Measurements from ENCODE around the gene CLSTN2. TPM values are rescaled to one million over a fixed set of nuclear protein-coding genes. Genes with fewer than 3 reads are reported as not detected.

Gene CLSTN2
- total and polyA plus RNA-seq, 2 of the 8 experiments (the other 6 are each of a cell fraction or from before 2014, with no cell fraction given): 0.39 to 0.52 TPM

DNA sequence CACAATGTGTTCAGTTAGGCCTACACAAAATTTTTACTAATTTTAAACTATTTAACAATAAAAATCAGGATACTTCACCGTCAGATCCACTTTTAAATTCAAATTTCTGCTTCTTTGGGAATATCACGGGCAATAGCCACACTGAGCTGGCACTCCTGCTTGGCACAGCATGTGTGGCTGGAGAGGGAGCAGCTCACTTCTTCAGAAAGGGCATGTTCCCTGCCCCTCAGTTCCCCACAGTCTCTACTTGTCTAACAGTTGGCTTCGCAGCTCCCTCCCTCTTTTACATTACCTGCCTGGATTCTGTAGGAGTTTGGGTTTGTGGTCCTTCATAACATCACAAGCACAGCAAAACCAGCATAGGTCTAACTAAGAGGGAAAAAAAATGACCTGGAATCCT is 666.9 kb downstream of the CLSTN2 start:
- CTCF ChIA-PET (ENCODE audit: partially characterized antibody): interaction anchor here (1.6 kb wide), 1 partner anchor 12 kb away, joined by 5 read pairs; no protein-coding TSS in a partner anchor
- H2AK5ac ChIP-seq (ENCODE audit: low read depth, low read length): no peak overlapping the region
- TF ChIP-seq SIX5 (IDR thresholded peaks at IDR 0.05; ENCODE audit: low read depth, low read length) (no peak), KDM1A (IDR thresholded peaks at IDR 0.05; ENCODE audit: borderline replicate concordance, low read length) (no peak), POU5F1 (IDR thresholded peaks at IDR 0.05; ENCODE audit: low read depth, low read length) (no peak), RNF2 (IDR thresholded peaks at IDR 0.05; ENCODE audit: borderline replicate concordance, low read depth, low read length, missing control alignments, poor library complexity, severe bottlenecking) (no peak), HDAC2 (IDR thresholded peaks at IDR 0.05; ENCODE audit: borderline replicate concordance in 1 of 2, low read depth in 2 of 2, low read length in 2 of 2) (no peak), ASH2L (IDR thresholded peaks at IDR 0.05; ENCODE audit: low read length) (no peak), RAD21 (IDR thresholded peaks at IDR 0.05 in 1 of 2, conservative IDR thresholded peaks at IDR 0.05 in 1 of 2; ENCODE audit: low read depth in 2 of 2, low read length in 2 of 2) (no peak), TBP (IDR thresholded peaks at IDR 0.05; ENCODE audit: low read depth, low read length) (no peak), SIRT6 (IDR thresholded peaks at IDR 0.05; ENCODE audit: low read length) (no peak), EP300 (IDR thresholded peaks at IDR 0.05; ENCODE audit: borderline replicate concordance in 1 of 2, low read depth in 2 of 2, low read length in 2 of 2) (no peak), YY1 (IDR thresholded peaks at IDR 0.05; ENCODE audit: low read depth, low read length) (no peak)
- TF ChIP-seq, protein P1, sequence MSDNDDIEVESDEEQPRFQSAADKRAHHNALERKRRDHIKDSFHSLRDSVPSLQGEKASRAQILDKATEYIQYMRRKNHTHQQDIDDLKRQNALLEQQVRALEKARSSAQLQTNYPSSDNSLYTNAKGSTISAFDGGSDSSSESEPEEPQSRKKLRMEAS (IDR thresholded peaks at IDR 0.05): no peak
- TF ChIP-seq, protein P2, sequence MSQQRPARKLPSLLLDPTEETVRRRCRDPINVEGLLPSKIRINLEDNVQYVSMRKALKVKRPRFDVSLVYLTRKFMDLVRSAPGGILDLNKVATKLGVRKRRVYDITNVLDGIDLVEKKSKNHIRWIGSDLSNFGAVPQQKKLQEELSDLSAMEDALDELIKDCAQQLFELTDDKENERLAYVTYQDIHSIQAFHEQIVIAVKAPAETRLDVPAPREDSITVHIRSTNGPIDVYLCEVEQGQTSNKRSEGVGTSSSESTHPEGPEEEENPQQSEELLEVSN (IDR thresholded peaks at IDR 0.05): no peak

More for the DNA sequence above, 666.9 kb downstream of the CLSTN2 start:
- no peak overlapping the region for H3K4me2 ChIP-seq (ENCODE audit: insufficient read depth in 1 of 2, low read depth in 2 of 2, low read length in 2 of 2)
- H3K79me1 ChIP-seq (ENCODE audit: low read depth, low read length): no peaks in the 10 kb centered on the region
- H3K23ac ChIP-seq (ENCODE audit: insufficient read length): no peak overlapping the region
- POLR2A ChIA-PET (ENCODE audit: partially characterized antibody): no interaction called here
- H3K4me1 ChIP-seq (replicated peaks in 1 of 4; ENCODE audit: control insufficient read depth in 3 of 4, insufficient read depth in 4 of 4, low read length in 3 of 4): no peaks in the 10 kb centered on the region; a peak in 1 of 7 replicates
- no peaks in the 10 kb centered on the region for H3K79me2 ChIP-seq (ENCODE audit: control insufficient read depth in 1 of 2, insufficient read depth in 2 of 2, low read length in 2 of 2)
- H3K36me3 ChIP-seq (ENCODE audit: control insufficient read depth in 2 of 4, insufficient read depth in 4 of 4, low read length in 3 of 4): no peaks in the 10 kb centered on the region
- no peak overlapping the region for H2BK120ac ChIP-seq (replicated peaks; ENCODE audit: low read depth, low read length)
- H2BK20ac ChIP-seq (ENCODE audit: low read length): no peak overlapping the region
- H4K91ac ChIP-seq (replicated peaks; ENCODE audit: insufficient read length, low read length): no peak overlapping the region
- H3K4ac ChIP-seq (replicated peaks; ENCODE audit: insufficient read length, low read depth, low read length): no peak overlapping the region
- H3K23me2 ChIP-seq (ENCODE audit: low read depth, low read length): no peaks in the 10 kb centered on the region
- no peak overlapping the region; a peak in 1 of 7 replicates for H3K9ac ChIP-seq (replicated peaks in 1 of 4; ENCODE audit: extremely low read depth in 1 of 4, low read depth in 3 of 4, low read length in 3 of 4)
- H2BK5ac ChIP-seq (ENCODE audit: low read depth, low read length): no peak overlapping the region
- no peak for FAIRE-seq
- H4K5ac ChIP-seq (ENCODE audit: insufficient read length, low read depth, low read length): no peak overlapping the region
- H2BK12ac ChIP-seq (ENCODE audit: low read depth, low read length): no peak overlapping the region; the same call in 1 of the 2 replicates
- H2AFZ ChIP-seq (ENCODE audit: low read length): no peak overlapping the region
- no peaks in the 10 kb centered on the region for H4K20me1 ChIP-seq (replicated peaks in 1 of 2; ENCODE audit: control insufficient read depth in 1 of 2, insufficient read depth in 2 of 2, low read length in 2 of 2)
- H3K27ac ChIP-seq (ENCODE audit: low read depth, low read length): no peak overlapping the region
- no peak overlapping the region for H3K56ac ChIP-seq (replicated peaks; ENCODE audit: insufficient read length, low read depth, low read length)
- no peak overlapping the region for H3K18ac ChIP-seq (ENCODE audit: extremely low read depth, low read length)
- H3K4me3 ChIP-seq (ENCODE audit: extremely low read depth in 1 of 4, insufficient read depth in 2 of 4, low read depth in 3 of 4, low read length in 4 of 4): no peak overlapping the region
- H2BK15ac ChIP-seq (ENCODE audit: low read length): no peak overlapping the region
- no peaks in the 10 kb centered on the region for H3K27me3 ChIP-seq (replicated peaks in 1 of 4; ENCODE audit: control insufficient read depth in 3 of 4, extremely low read depth in 1 of 4, insufficient read depth in 3 of 4, low read length in 3 of 4)
- H3K9me3 ChIP-seq (ENCODE audit: insufficient read depth in 2 of 2, low read depth in 1 of 2, low read length in 1 of 2): no peaks in the 10 kb centered on the region
- 92% methylated on average over 3 of the region's 3 CpGs; no CpG with 5 or more reads in 1 of the 2 experiments for WGBS, 2 experiments (ENCODE audit: extremely low coverage in 1 of 2, insufficient coverage in 1 of 2, insufficient read length in 1 of 2, insufficient replicate concordance in 2 of 2, low coverage in 1 of 2, low lambda C conversion rate in 2 of 2, missing lambda C conversion rate in 1 of 2)
- H4K8ac ChIP-seq (ENCODE audit: extremely low read depth, insufficient read depth, low read length): no peak overlapping the region
- no peak for DNase-seq (ENCODE audit: low read depth in 1 of 2, low spot score in 2 of 2)
- H3K14ac ChIP-seq (ENCODE audit: insufficient read length): no peak overlapping the region

Measured in H1 (cell line).